ENCODE measurements around the gene CTU2. TPM values are rescaled to one million over a fixed set of nuclear protein-coding genes. Genes with fewer than 3 reads are reported as not detected.

The CTU2 gene
- total and polyA plus RNA-seq, 2 donors (not counting 1 experiment from before 2014, with no cell fraction given), result 7.6 to 11.9 TPM

GRCh38 chr16:88705801-88706228 is 488 bp upstream of the CTU2 start:
- no peak overlapping the region for H2AFZ ChIP-seq (ENCODE audit: low read length)
- peaks cover 10% of the 10 kb centered on the region for H3K4me1 ChIP-seq (ENCODE audit: control insufficient read depth, extremely low read depth, insufficient read depth, low read length)

GRCh38 chr16:88706965-88707826 is 893 bp downstream of the CTU2 start:
- peak overlapping the region; percentile 67 for H3K27ac ChIP-seq (ENCODE audit: insufficient read depth, low read length)
- H3K9me3 ChIP-seq (ENCODE audit: control insufficient read depth, insufficient read depth, low read depth, low read length), result no peaks in the 10 kb centered on the region
- no peaks in the 10 kb centered on the region for H4K20me1 ChIP-seq (ENCODE audit: control insufficient read depth, extremely low read depth, insufficient read depth, low read length)
- no peaks in the 10 kb centered on the region for H3K27me3 ChIP-seq (ENCODE audit: control insufficient read depth, insufficient read depth, low read length)
- TF ChIP-seq CTCF (conservative IDR thresholded peaks at IDR 0.05 in 1 of 2, IDR thresholded peaks at IDR 0.05 in 1 of 2; ENCODE audit: low read depth in 1 of 2, low read length in 2 of 2) (no peak), EZH2 (IDR thresholded peaks at IDR 0.05; ENCODE audit: low read length, missing control alignments) (no peak)
- H2AFZ ChIP-seq (ENCODE audit: low read length), result no peak overlapping the region
- H3K79me2 ChIP-seq (ENCODE audit: control insufficient read depth, insufficient read depth, low read length), result peaks cover 40% of the 10 kb centered on the region
- peak overlapping the region; percentile 79 to 90 (median 85) for H3K4me3 ChIP-seq (replicated peaks in 1 of 4; ENCODE audit: control extremely low read depth in 1 of 4, insufficient read depth in 1 of 4, low read depth in 3 of 4, low read length in 4 of 4)
- H3K36me3 ChIP-seq (ENCODE audit: control insufficient read depth, insufficient read depth, low read length), result peaks cover 7% of the 10 kb centered on the region
- peak overlapping the region; percentile 82 for H3K4me2 ChIP-seq (ENCODE audit: extremely low read depth, insufficient read depth, low read length)
- H3K9ac ChIP-seq (ENCODE audit: insufficient read depth, low read length), result peak overlapping the region; percentile 85
- H3K4me1 ChIP-seq (ENCODE audit: control insufficient read depth, extremely low read depth, insufficient read depth, low read length), result peaks cover 2% of the 10 kb centered on the region
- no peak for DNase-seq (ENCODE audit: low read depth in 2 of 2)

More at GRCh38 chr16:88705801-88706228, 488 bp upstream of the CTU2 start:
- Histone ChIP-seq H3K79me2 (ENCODE audit: control insufficient read depth, insufficient read depth, low read length) (peaks cover 43% of the 10 kb centered on the region), H3K9ac (ENCODE audit: insufficient read depth, low read length) (peak overlapping the region; percentile 85), H4K20me1 (ENCODE audit: control insufficient read depth, extremely low read depth, insufficient read depth, low read length) (no peaks in the 10 kb centered on the region), H3K4me2 (ENCODE audit: extremely low read depth, insufficient read depth, low read length) (peak overlapping the region; percentile 95), H3K4me3 (replicated peaks in 1 of 4; ENCODE audit: control extremely low read depth in 1 of 4, insufficient read depth in 1 of 4, low read depth in 3 of 4, low read length in 4 of 4) (peak overlapping the region; percentile 61 to 91 (median 87)), H3K27ac (ENCODE audit: insufficient read depth, low read length) (peak overlapping the region; percentile 52), H3K9me3 (ENCODE audit: control insufficient read depth, insufficient read depth, low read depth, low read length) (no peaks in the 10 kb centered on the region), H3K27me3 (ENCODE audit: control insufficient read depth, insufficient read depth, low read length) (no peaks in the 10 kb centered on the region), H3K36me3 (ENCODE audit: control insufficient read depth, insufficient read depth, low read length) (peaks cover 5% of the 10 kb centered on the region)
- TF ChIP-seq CTCF (conservative IDR thresholded peaks at IDR 0.05 in 1 of 2, IDR thresholded peaks at IDR 0.05 in 1 of 2; ENCODE audit: low read depth in 1 of 2, low read length in 2 of 2) (no peak), EZH2 (IDR thresholded peaks at IDR 0.05; ENCODE audit: low read length, missing control alignments) (no peak)
- DNase-seq (ENCODE audit: low read depth in 2 of 2), result no peak

GRCh38 chr16:88710556-88710955 is 4.3 kb downstream of the CTU2 start:
- Histone ChIP-seq H3K4me1 (ENCODE audit: control insufficient read depth, extremely low read depth, insufficient read depth, low read length) (no peaks in the 10 kb centered on the region), H3K36me3 (ENCODE audit: control insufficient read depth, insufficient read depth, low read length) (peaks cover 21% of the 10 kb centered on the region), H4K20me1 (ENCODE audit: control insufficient read depth, extremely low read depth, insufficient read depth, low read length) (no peaks in the 10 kb centered on the region), H3K4me3 (replicated peaks in 1 of 4; ENCODE audit: control extremely low read depth in 1 of 4, insufficient read depth in 1 of 4, low read depth in 3 of 4, low read length in 4 of 4) (no peak overlapping the region), H3K27ac (ENCODE audit: insufficient read depth, low read length) (no peak overlapping the region), H3K9me3 (ENCODE audit: control insufficient read depth, insufficient read depth, low read depth, low read length) (no peaks in the 10 kb centered on the region), H3K27me3 (ENCODE audit: control insufficient read depth, insufficient read depth, low read length) (no peaks in the 10 kb centered on the region), H3K4me2 (ENCODE audit: extremely low read depth, insufficient read depth, low read length) (no peak overlapping the region), H3K9ac (ENCODE audit: insufficient read depth, low read length) (no peak overlapping the region), H2AFZ (ENCODE audit: low read length) (no peak overlapping the region), H3K79me2 (ENCODE audit: control insufficient read depth, insufficient read depth, low read length) (peaks cover 28% of the 10 kb centered on the region)
- TF ChIP-seq EZH2 (IDR thresholded peaks at IDR 0.05; ENCODE audit: low read length, missing control alignments) (no peak), CTCF (conservative IDR thresholded peaks at IDR 0.05 in 1 of 2, IDR thresholded peaks at IDR 0.05 in 1 of 2; ENCODE audit: low read depth in 1 of 2, low read length in 2 of 2) (no peak)
- DNase-seq (ENCODE audit: low read depth in 2 of 2), result no peak

All from fibroblast of lung (primary cell).